Activated naive CD4-positive, alpha-beta T cell treated with anti-CD3 and anti-CD28 coated beads for 36 hours (primary cell): Measurements from ENCODE around the gene SGO2. TPM values are rescaled to one million over a fixed set of nuclear protein-coding genes. Genes with fewer than 3 reads are reported as not detected.
"Not testable (repeated sequence)": the region's sequence is repeated elsewhere in the genome, so short reads cannot be mapped to it uniquely, and the experiment has no call there.

Experiments used
- CTCF ChIA-PET: fragments of 350-600 bp; sonication (Branson Sonifier 250); formaldehyde crosslinking; loops from one replicate; lab custom pipeline; 2021; ENCODE audit warnings: antibody characterized with exemption; lab: Charles Lee
- DNase-seq: peaks from one replicate; pipeline ENCODE4 v3.0.0-alpha.2; 2020
- H3K27ac Mint-ChIP-seq: one replicate; pipeline ENCODE4 v1.8.0; 2021; ENCODE audit warnings: mild to moderate bottlenecking, mixed read lengths
- H3K27me3 Mint-ChIP-seq: one replicate; pipeline ENCODE4 v1.8.0; 2021; ENCODE audit warnings: low read depth, mixed read lengths
- H3K36me3 Mint-ChIP-seq: one replicate; pipeline ENCODE4 v1.8.0; 2021; ENCODE audit warnings: low read depth, mixed read lengths
- H3K4me1 Mint-ChIP-seq: one replicate; pipeline ENCODE4 v1.8.0; 2021; ENCODE audit warnings: low read depth, mixed read lengths
- H3K4me3 Mint-ChIP-seq: one replicate; pipeline ENCODE4 v1.8.0; 2021; ENCODE audit warnings: mild to moderate bottlenecking, moderate library complexity, mixed read lengths
- H3K9me3 Mint-ChIP-seq: one replicate; pipeline ENCODE4 v1.8.0; 2021; ENCODE audit warnings: mixed read lengths
- intact Hi-C: fragments of 100-400 bp; cut with micrococcal nuclease; formaldehyde crosslinking; loops from one replicate; pipeline ENCODE4 v1.15.1; 2023
- total RNA-seq, 2 experiments: library from RNA; stranded (reverse); gene quantifications; one replicate each; pipeline ENCODE4 v1.2.3, GENCODE V29; 2021

SGO2 gene
- total RNA-seq, 2 experiments from 2014 or later = 39.7 to 40.0 TPM

GRCh38 chr2:200525066-200525465, 941 bp upstream of the SGO2 start:
- H3K9me3 Mint-ChIP-seq = no peaks in the 10 kb centered on the region
- H3K27ac Mint-ChIP-seq = no peak overlapping the region
- H3K4me3 Mint-ChIP-seq = no peak overlapping the region
- H3K4me1 Mint-ChIP-seq = peaks cover 17% of the 10 kb centered on the region
- CTCF ChIA-PET = interaction anchor here (1.3 to 1.7 kb wide), 3 partner anchors 40 to 211 kb away, joined by 3 to 5 read pairs (median 4); no protein-coding TSS in a partner anchor
- no peaks in the 10 kb centered on the region for H3K27me3 Mint-ChIP-seq
- H3K36me3 Mint-ChIP-seq = no peaks in the 10 kb centered on the region
- intact Hi-C loops = loop anchor here (1.0 to 5.0 kb wide), 2 partner anchors 10 to 437 kb away; partner anchors contain the start of gene ORC2
- DNase-seq = no peak

- H3K27me3 Mint-ChIP-seq = no peaks in the 10 kb centered on the region
- no peak for DNase-seq
- peak overlapping the region; percentile 67 for H3K27ac Mint-ChIP-seq
- H3K4me1 Mint-ChIP-seq = peaks cover 17% of the 10 kb centered on the region
- intact Hi-C loops = loop anchor here (1.0 to 5.0 kb wide), 2 partner anchors 10 to 437 kb away; partner anchors contain the start of gene ORC2
- CTCF ChIA-PET = interaction anchor here (0.5 to 1.7 kb wide), 7 partner anchors 16 to 344 kb away, joined by 3 to 5 read pairs (median 4); partner anchors contain the start of gene KCTD18
- no peaks in the 10 kb centered on the region for H3K36me3 Mint-ChIP-seq
- H3K9me3 Mint-ChIP-seq = no peaks in the 10 kb centered on the region
- peak overlapping the region; percentile 90 for H3K4me3 Mint-ChIP-seq
Observed at GRCh38 chr2:200525551-200525881, 491 bp upstream of the SGO2 start.

- H3K27ac Mint-ChIP-seq = no peak overlapping the region
- no peaks in the 10 kb centered on the region for H3K36me3 Mint-ChIP-seq
- no peaks in the 10 kb centered on the region for H3K27me3 Mint-ChIP-seq
- peaks cover 17% of the 10 kb centered on the region for H3K4me1 Mint-ChIP-seq
- CTCF ChIA-PET = no interaction called here
- no peak for DNase-seq
- intact Hi-C loops = loop anchor here (5.0 kb wide), 1 partner anchor 434 kb away; the partner anchor contains the start of gene ORC2
- H3K4me3 Mint-ChIP-seq = no peak overlapping the region
- H3K9me3 Mint-ChIP-seq = no peaks in the 10 kb centered on the region
Observed at GRCh38 chr2:200528228-200528627, 2.2 kb downstream of the SGO2 start.

- DNase-seq = no peak
- Mint-ChIP-seq H3K27me3 (no peaks in the 10 kb centered on the region), H3K9me3 (no peaks in the 10 kb centered on the region), H3K4me3 (no peak overlapping the region), H3K4me1 (no peaks in the 10 kb centered on the region), H3K27ac (no peak overlapping the region), H3K36me3 (peaks cover 3% of the 10 kb centered on the region)
- intact Hi-C loops = no loop called here
- CTCF ChIA-PET = interaction anchor here (0.6 kb wide), 1 partner anchor 165 kb away, joined by 3 read pairs; no protein-coding TSS in a partner anchor
Observed at GRCh38 chr2:200533754-200534153, 7.7 kb downstream of the SGO2 start.

GRCh38 chr2:200534572-200534971, 8.6 kb downstream of the SGO2 start:
- intact Hi-C loops = no loop called here
- peaks cover 5% of the 10 kb centered on the region for H3K36me3 Mint-ChIP-seq
- CTCF ChIA-PET = interaction anchor here (0.8 kb wide), 1 partner anchor 51 kb away, joined by 3 read pairs; no protein-coding TSS in a partner anchor

GRCh38 chr2:200538139-200538538, 12.1 kb downstream of the SGO2 start:
- H3K4me3 Mint-ChIP-seq = no peak overlapping the region
- CTCF ChIA-PET = interaction anchor here (0.8 kb wide), 1 partner anchor 150 kb away, joined by 4 read pairs; no protein-coding TSS in a partner anchor
- intact Hi-C loops = loop anchor here (2.0 kb wide), 1 partner anchor 17 kb away; no protein-coding TSS in a partner anchor
- H3K27ac Mint-ChIP-seq = no peak overlapping the region
- no peaks in the 10 kb centered on the region for H3K27me3 Mint-ChIP-seq
- no peaks in the 10 kb centered on the region for H3K4me1 Mint-ChIP-seq
- peaks cover 30% of the 10 kb centered on the region for H3K36me3 Mint-ChIP-seq
- DNase-seq = no peak
- peaks cover 2% of the 10 kb centered on the region for H3K9me3 Mint-ChIP-seq

More at GRCh38 chr2:200534572-200534971, 8.6 kb downstream of the SGO2 start:
- no peak overlapping the region for H3K27ac Mint-ChIP-seq
- H3K4me1 Mint-ChIP-seq = no peaks in the 10 kb centered on the region
- H3K9me3 Mint-ChIP-seq = no peaks in the 10 kb centered on the region
- DNase-seq = no peak
- H3K27me3 Mint-ChIP-seq = no peaks in the 10 kb centered on the region
- H3K4me3 Mint-ChIP-seq = no peak overlapping the region

GRCh38 chr2:200540793-200541192, 14.8 kb downstream of the SGO2 start:
- H3K27me3 Mint-ChIP-seq = no peaks in the 10 kb centered on the region
- no peak overlapping the region for H3K4me3 Mint-ChIP-seq
- DNase-seq = no peak
- CTCF ChIA-PET = no interaction called here
- H3K9me3 Mint-ChIP-seq = peaks cover 2% of the 10 kb centered on the region
- H3K4me1 Mint-ChIP-seq = no peaks in the 10 kb centered on the region
- intact Hi-C loops = no loop called here
- H3K36me3 Mint-ChIP-seq = peaks cover 39% of the 10 kb centered on the region
- H3K27ac Mint-ChIP-seq = no peak overlapping the region

- DNase-seq, intact Hi-C loops, H3K27me3 Mint-ChIP-seq, H3K4me3 Mint-ChIP-seq, H3K9me3 Mint-ChIP-seq, H3K36me3 Mint-ChIP-seq, H3K27ac Mint-ChIP-seq, H3K4me1 Mint-ChIP-seq: not testable (repeated sequence)
- CTCF ChIA-PET = interaction anchor here (0.6 kb wide), 1 partner anchor 433 kb away, joined by 3 read pairs; no protein-coding TSS in a partner anchor
Observed at GRCh38 chr2:200566596-200566995, 40.6 kb downstream of the SGO2 start.

- Mint-ChIP-seq H3K36me3 (peaks cover 5% of the 10 kb centered on the region), H3K9me3 (no peaks in the 10 kb centered on the region), H3K27me3 (no peaks in the 10 kb centered on the region), H3K4me1 (no peaks in the 10 kb centered on the region), H3K27ac (no peak overlapping the region), H3K4me3 (no peak overlapping the region)
- CTCF ChIA-PET = no interaction called here
- intact Hi-C loops = no loop called here
- DNase-seq = no peak
Observed at GRCh38 chr2:200567932-200568331, 41.9 kb downstream of the SGO2 start.

- Mint-ChIP-seq H3K27me3 (no peaks in the 10 kb centered on the region), H3K36me3 (peaks cover 12% of the 10 kb centered on the region), H3K4me1 (peaks cover 14% of the 10 kb centered on the region), H3K9me3 (no peaks in the 10 kb centered on the region), H3K4me3 (no peak overlapping the region), H3K27ac (no peak overlapping the region)
- intact Hi-C loops = loop anchor here (1.0 to 5.0 kb wide), 4 partner anchors 127 to 493 kb away; partner anchors contain the start of gene BZW1
- no peak for DNase-seq
- CTCF ChIA-PET = interaction anchor here (0.6 to 1.4 kb wide), 9 partner anchors 10 to 353 kb away, joined by 3 to 7 read pairs (median 4); partner anchors contain the start of gene AOX1
Observed at GRCh38 chr2:200575957-200576356, 50.0 kb downstream of the SGO2 start.

- H3K9me3 Mint-ChIP-seq = no peaks in the 10 kb centered on the region
- no peaks in the 10 kb centered on the region for H3K27me3 Mint-ChIP-seq
- H3K4me1 Mint-ChIP-seq = peaks cover 14% of the 10 kb centered on the region
- intact Hi-C loops = loop anchor here (5.0 kb wide), 1 partner anchor 235 kb away; the partner anchor contains the start of gene BZW1
- H3K4me3 Mint-ChIP-seq = no peak overlapping the region
- peaks cover 12% of the 10 kb centered on the region for H3K36me3 Mint-ChIP-seq
- DNase-seq = no peak
- CTCF ChIA-PET = interaction anchor here (1.3 to 1.4 kb wide), 3 partner anchors 38 to 159 kb away, joined by 4 to 6 read pairs (median 5); no protein-coding TSS in a partner anchor
- H3K27ac Mint-ChIP-seq = no peak overlapping the region
Observed at GRCh38 chr2:200577027-200577426, 51.0 kb downstream of the SGO2 start.

- intact Hi-C loops = loop anchor here (1.0 to 5.0 kb wide), 6 partner anchors 32 to 598 kb away; partner anchors contain the start of genes BZW1, NIF3L1 and PPIL3
- Mint-ChIP-seq H3K9me3 (no peaks in the 10 kb centered on the region), H3K36me3 (peaks cover 12% of the 10 kb centered on the region), H3K4me1 (peaks cover 14% of the 10 kb centered on the region), H3K4me3 (no peak overlapping the region), H3K27ac (peak overlapping the region; percentile 16), H3K27me3 (no peaks in the 10 kb centered on the region)
- CTCF ChIA-PET = interaction anchor here (0.7 to 1.6 kb wide), 9 partner anchors 9 to 157 kb away, joined by 3 to 5 read pairs (median 3); no protein-coding TSS in a partner anchor
- DNase-seq = peak; percentile 18
Observed at GRCh38 chr2:200578778-200579177, 52.8 kb downstream of the SGO2 start.
